Caco-2 (cell line): ENCODE data around the gene BTBD9. TPM values are rescaled to one million over a fixed set of nuclear protein-coding genes. Genes with fewer than 3 reads are reported as not detected.

ENCODE experiments used
- BruUV-seq: library from RNA; stranded (reverse); fragments of 400-500 nt; replicated peaks from 2 replicates; lab custom pipeline; 2021; lab: Mats Ljungman, UMichigan
- CTCF ChIA-PET: fragments of 300-600 bp; sonication (Branson Sonifier 250); formaldehyde crosslinking; loops from one replicate; lab custom pipeline; 2022; ENCODE audit warnings: antibody characterized with exemption; lab: Charles Lee
- POLR2A ChIA-PET: fragments of 300-600 bp; sonication (Branson Sonifier 250); formaldehyde crosslinking; loops from one replicate; lab custom pipeline; 2022; ENCODE audit warnings: antibody characterized with exemption; lab: Charles Lee
- DNase-seq, 2 experiments: peaks; one replicate each; pipeline versions ENCODE4 v3.0.0 to v3.0.0-alpha.2; 2020 to 2022
- H3K27me3 ChIP-seq: replicated peaks from 2 replicates; pipeline ENCODE4 v1.6.0; 2011; ENCODE audit warnings: low read length; ENCODE audit not compliant: control insufficient read depth, insufficient read depth
- H3K36me3 ChIP-seq: 2 replicates; pipeline ENCODE4 v1.5.1; 2011; ENCODE audit warnings: low read length; ENCODE audit not compliant: control insufficient read depth, insufficient read depth
- H3K4me1 ChIP-seq: fragments of 250-450 bp; sonication (Bioruptor Pico); 2 replicates; pipeline ENCODE4 v1.5.1; 2020; ENCODE audit warnings: mild to moderate bottlenecking
- H3K4me3 ChIP-seq: 2 replicates; pipeline ENCODE4 v1.5.1; 2011; ENCODE audit warnings: low read depth, mild to moderate bottlenecking, control low read depth, low read length
- H3K9me3 ChIP-seq: fragments of 250-450 bp; sonication (Bioruptor Pico); 2 replicates; pipeline ENCODE4 v1.5.1; 2020; ENCODE audit warnings: mild to moderate bottlenecking, moderate library complexity
- H3K27ac Mint-ChIP-seq: one replicate; pipeline ENCODE4 v1.8.0; 2022; ENCODE audit warnings: mixed read lengths; ENCODE audit not compliant: unreplicated experiment
- H3K27me3 Mint-ChIP-seq: one replicate; pipeline ENCODE4 v1.8.0; 2022; ENCODE audit warnings: mixed read lengths; ENCODE audit not compliant: insufficient read depth, unreplicated experiment
- H3K36me3 Mint-ChIP-seq: one replicate; pipeline ENCODE4 v1.8.0; 2022; ENCODE audit warnings: mild to moderate bottlenecking, mixed read lengths; ENCODE audit not compliant: insufficient read depth, unreplicated experiment
- H3K4me1 Mint-ChIP-seq: one replicate; pipeline ENCODE4 v1.8.0; 2022; ENCODE audit warnings: low read depth, mixed read lengths; ENCODE audit not compliant: unreplicated experiment
- H3K4me3 Mint-ChIP-seq: one replicate; pipeline ENCODE4 v1.8.0; 2022; ENCODE audit warnings: mild to moderate bottlenecking, moderate library complexity, mixed read lengths; ENCODE audit not compliant: unreplicated experiment
- H3K9me3 Mint-ChIP-seq: one replicate; pipeline ENCODE4 v1.8.0; 2022; ENCODE audit warnings: mixed read lengths; ENCODE audit not compliant: unreplicated experiment
- intact Hi-C: fragments of 100-400 bp; cut with micrococcal nuclease; formaldehyde crosslinking; loops from one replicate; pipeline ENCODE4 v1.10.0; 2022; ENCODE audit not compliant: unreplicated experiment
- total RNA-seq: library from RNA; stranded (reverse); gene quantifications from 2 replicates; pipeline ENCODE4 v1.2.3, GENCODE V29; 2022
- TF ChIP-seq, protein P1 (sequence below), 2 experiments: fragments of 200-600 bp in 1 of 2; IDR thresholded peaks; 1 replicate in 1 of 2; 2 replicates in 1 of 2; pipeline versions ENCODE4 v1.5.1 to v1.8.0; 2011 to 2022; ENCODE audit warnings: antibody characterized with exemption in 1 of 2, control low read depth in 1 of 2, inconsistent platforms in 1 of 2, low read depth in 1 of 2, low read length in 1 of 2, mild to moderate bottlenecking in 1 of 2, moderate library complexity in 1 of 2; ENCODE audit not compliant: insufficient read depth in 1 of 2, severe bottlenecking in 1 of 2, unreplicated experiment in 1 of 2

Gene BTBD9
- total RNA-seq, 1 experiment from 2014 or later = 19.6 TPM

DNA sequence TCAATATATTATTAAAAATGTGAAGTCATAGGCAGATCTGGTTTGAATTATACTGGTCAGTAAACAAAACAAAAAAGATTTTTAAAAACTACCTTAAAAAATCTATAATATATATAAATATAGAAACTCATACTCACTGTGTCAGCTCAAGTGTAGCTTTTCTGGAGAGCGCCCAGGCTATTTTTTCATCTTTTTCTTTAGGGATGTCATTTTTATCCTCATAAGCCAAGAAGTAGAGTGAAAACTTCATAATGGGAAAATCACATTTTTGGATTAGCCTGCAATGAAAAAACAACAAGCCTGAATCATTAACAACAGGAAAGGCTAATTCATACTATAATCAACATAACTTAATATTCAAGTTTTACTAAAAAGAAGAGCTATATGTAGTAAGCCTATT lies 44.5 kb upstream of the BTBD9 start:
- Mint-ChIP-seq H3K4me1 (peaks cover 9% of the 10 kb centered on the region), H3K9me3 (no peaks in the 10 kb centered on the region), H3K27ac (no peak overlapping the region), H3K27me3 (no peaks in the 10 kb centered on the region), H3K4me3 (no peak overlapping the region), H3K36me3 (peaks cover 26% of the 10 kb centered on the region)
- Histone ChIP-seq H3K9me3 (no peaks in the 10 kb centered on the region), H3K4me1 (no peaks in the 10 kb centered on the region), H3K36me3 (peaks cover 3% of the 10 kb centered on the region), H3K27me3 (no peaks in the 10 kb centered on the region), H3K4me3 (no peak overlapping the region)
- BruUV-seq = no TSS peak
- CTCF ChIA-PET = no interaction called here
- TF ChIP-seq, protein P1, sequence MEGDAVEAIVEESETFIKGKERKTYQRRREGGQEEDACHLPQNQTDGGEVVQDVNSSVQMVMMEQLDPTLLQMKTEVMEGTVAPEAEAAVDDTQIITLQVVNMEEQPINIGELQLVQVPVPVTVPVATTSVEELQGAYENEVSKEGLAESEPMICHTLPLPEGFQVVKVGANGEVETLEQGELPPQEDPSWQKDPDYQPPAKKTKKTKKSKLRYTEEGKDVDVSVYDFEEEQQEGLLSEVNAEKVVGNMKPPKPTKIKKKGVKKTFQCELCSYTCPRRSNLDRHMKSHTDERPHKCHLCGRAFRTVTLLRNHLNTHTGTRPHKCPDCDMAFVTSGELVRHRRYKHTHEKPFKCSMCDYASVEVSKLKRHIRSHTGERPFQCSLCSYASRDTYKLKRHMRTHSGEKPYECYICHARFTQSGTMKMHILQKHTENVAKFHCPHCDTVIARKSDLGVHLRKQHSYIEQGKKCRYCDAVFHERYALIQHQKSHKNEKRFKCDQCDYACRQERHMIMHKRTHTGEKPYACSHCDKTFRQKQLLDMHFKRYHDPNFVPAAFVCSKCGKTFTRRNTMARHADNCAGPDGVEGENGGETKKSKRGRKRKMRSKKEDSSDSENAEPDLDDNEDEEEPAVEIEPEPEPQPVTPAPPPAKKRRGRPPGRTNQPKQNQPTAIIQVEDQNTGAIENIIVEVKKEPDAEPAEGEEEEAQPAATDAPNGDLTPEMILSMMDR (IDR thresholded peaks at IDR 0.05; ENCODE audit: insufficient read depth in 1 of 2, low read depth in 1 of 2, low read length in 1 of 2, severe bottlenecking in 1 of 2, unreplicated experiment in 1 of 2) = no peak
- DNase-seq = no peak
- POLR2A ChIA-PET = no interaction called here
- intact Hi-C loops = no loop called here

- Histone ChIP-seq H3K4me1 (no peaks in the 10 kb centered on the region), H3K36me3 (peaks cover 3% of the 10 kb centered on the region), H3K27me3 (no peaks in the 10 kb centered on the region), H3K4me3 (no peak overlapping the region), H3K9me3 (no peaks in the 10 kb centered on the region)
- H3K27ac Mint-ChIP-seq = no peak overlapping the region
- H3K4me3 Mint-ChIP-seq = no peak overlapping the region
- H3K4me1 Mint-ChIP-seq = no peaks in the 10 kb centered on the region
- DNase-seq = no peak
- TF ChIP-seq, protein P1 (IDR thresholded peaks at IDR 0.05; ENCODE audit: insufficient read depth in 1 of 2, low read depth in 1 of 2, low read length in 1 of 2, severe bottlenecking in 1 of 2, unreplicated experiment in 1 of 2) = no peak
- H3K36me3 Mint-ChIP-seq = peaks cover 43% of the 10 kb centered on the region
- POLR2A ChIA-PET = no interaction called here
- no TSS peak for BruUV-seq
- H3K27me3 Mint-ChIP-seq = no peaks in the 10 kb centered on the region
- intact Hi-C loops = no loop called here
- CTCF ChIA-PET = no interaction called here
- H3K9me3 Mint-ChIP-seq = no peaks in the 10 kb centered on the region
Measured at GRCh38 chr6:38681850-38682249, 42.1 kb upstream of the BTBD9 start.

- H3K27me3 ChIP-seq = no peaks in the 10 kb centered on the region
- no TSS peak for BruUV-seq
Measured at GRCh38 chr6:38679668-38680067, 39.9 kb upstream of the BTBD9 start.

More at GRCh38 chr6:38679668-38680067, 39.9 kb upstream of the BTBD9 start:
- H3K4me3 Mint-ChIP-seq = no peak overlapping the region
- DNase-seq = no peak
- ChIA-PET POLR2A (no interaction called here), CTCF (no interaction called here)
- Histone ChIP-seq H3K9me3 (no peaks in the 10 kb centered on the region), H3K4me1 (no peaks in the 10 kb centered on the region), H3K36me3 (peaks cover 1% of the 10 kb centered on the region), H3K4me3 (no peak overlapping the region)
- no peaks in the 10 kb centered on the region for H3K27me3 Mint-ChIP-seq
- TF ChIP-seq, protein P1 (IDR thresholded peaks at IDR 0.05; ENCODE audit: insufficient read depth in 1 of 2, low read depth in 1 of 2, low read length in 1 of 2, severe bottlenecking in 1 of 2, unreplicated experiment in 1 of 2) = no peak
- no peak overlapping the region for H3K27ac Mint-ChIP-seq
- no peaks in the 10 kb centered on the region for H3K9me3 Mint-ChIP-seq
- peaks cover 55% of the 10 kb centered on the region for H3K36me3 Mint-ChIP-seq
- intact Hi-C loops = loop anchor here (10.0 kb wide), 1 partner anchor 255 kb away; no protein-coding TSS in a partner anchor
- no peaks in the 10 kb centered on the region for H3K4me1 Mint-ChIP-seq
